Vagina (tissue), 2 donors: ENCODE measurements around the gene DAB1. TPM values are rescaled to one million over a fixed set of nuclear protein-coding genes. Genes with fewer than 3 reads are reported as not detected.
"Not testable (repeated sequence)": the region's sequence is repeated elsewhere in the genome, so short reads cannot be mapped to it uniquely, and the experiment has no call there.

ENCODE experiments used
- DNase-seq, 2 donors: peaks; one replicate each; pipeline ENCODE4 v3.0.0-alpha.2; 2017; ENCODE audit errors: extremely low spot score in 2 of 2
- H3K27ac ChIP-seq: fragments of 200-600 bp; sonication (generic); one replicate; pipeline ENCODE4 v1.5.1; 2019
- H3K27me3 ChIP-seq: fragments of 200-600 bp; sonication (generic); one replicate; pipeline ENCODE4 v1.5.1; 2019
- H3K36me3 ChIP-seq, 2 donors: fragments of 200-600 bp; sonication (generic); one replicate each; pipeline ENCODE4 v1.5.1; 2017 to 2019
- H3K4me1 ChIP-seq: fragments of 200-600 bp; sonication (generic); one replicate; pipeline ENCODE4 v1.5.1; 2019
- H3K4me3 ChIP-seq, 2 donors: fragments of 200-600 bp; sonication (generic); 1 replicate in 1 of 2; 2 replicates in 1 of 2; pipeline ENCODE4 v1.5.1; 2016 to 2019
- H3K9me3 ChIP-seq: fragments of 200-600 bp; sonication (generic); one replicate; pipeline ENCODE4 v1.5.1; 2019
- CTCF ChIP-seq, 3 experiments: fragments of 450-650 bp in 2 of 3; fragments of 200-600 bp in 1 of 3; sonication (generic) in 1 of 3; IDR thresholded peaks; one replicate each; pipeline ENCODE4 v1.5.1; 2017 to 2019; ENCODE audit warnings: antibody characterized with exemption in 3 of 3, mild to moderate bottlenecking in 2 of 3, moderate library complexity in 2 of 3
- POLR2A ChIP-seq, 2 donors: fragments of 450-650 bp; IDR thresholded peaks; one replicate each; pipeline ENCODE4 v1.6.1; 2017; ENCODE audit warnings: antibody characterized with exemption in 2 of 2, mild to moderate bottlenecking in 2 of 2, moderate library complexity in 2 of 2
- POLR2AphosphoS5 ChIP-seq, 2 donors: sonication (generic); formaldehyde crosslinking; IDR thresholded peaks; one replicate each; pipeline ENCODE4 v1.9.0; 2017; ENCODE audit warnings: antibody characterized with exemption in 2 of 2, mild to moderate bottlenecking in 2 of 2, low read depth in 1 of 2; ENCODE audit not compliant: insufficient read depth in 1 of 2
- intact Hi-C: fragments of 100-400 bp; cut with DNase I; formaldehyde crosslinking; loops from one replicate; pipeline ENCODE4 v1.15.1; 2023
- total RNA-seq: library from RNA; depleted of rRNA; stranded (reverse); fragments of >200 nt; gene quantifications from one replicate; pipeline ENCODE4 v1.2.3, GENCODE V29; 2016

Gene DAB1
- total RNA-seq, 1 donor from 2014 or later, result 0.25 TPM

DNA sequence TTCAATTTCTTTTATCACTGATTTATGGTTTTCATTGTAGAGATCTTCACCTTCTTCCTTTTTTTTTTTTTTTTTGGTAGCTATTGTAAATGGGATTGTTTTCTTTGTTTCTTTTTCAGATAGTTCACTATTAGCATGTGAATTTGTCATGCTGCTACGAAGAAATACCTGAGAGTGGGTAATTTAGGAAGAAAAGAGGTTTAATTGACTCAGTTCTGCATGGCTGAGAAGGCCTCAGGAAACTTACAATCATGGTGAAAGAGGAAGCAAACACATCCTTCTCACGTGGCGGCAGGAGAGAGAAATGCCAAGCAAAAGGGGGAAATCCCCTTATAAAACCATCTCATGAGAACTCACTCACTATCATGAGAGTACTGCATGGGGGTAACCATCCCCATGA is 66.4 kb downstream of the DAB1 start:
- intact Hi-C loops, result no loop called here
- Histone ChIP-seq H3K27ac (no peak overlapping the region), H3K4me3 (no peak overlapping the region), H3K36me3 (no peaks in the 10 kb centered on the region), H3K27me3 (no peaks in the 10 kb centered on the region), H3K4me1 (no peaks in the 10 kb centered on the region), H3K9me3 (peaks cover 3% of the 10 kb centered on the region)
- DNase-seq, result no peak
- no peak for TF ChIP-seq POLR2A (IDR thresholded peaks at IDR 0.05)
- no peak for TF ChIP-seq POLR2AphosphoS5 (IDR thresholded peaks at IDR 0.05; ENCODE audit: insufficient read depth in 1 of 2, low read depth in 1 of 2)
- TF ChIP-seq CTCF (IDR thresholded peaks at IDR 0.05), result no peak

DNA sequence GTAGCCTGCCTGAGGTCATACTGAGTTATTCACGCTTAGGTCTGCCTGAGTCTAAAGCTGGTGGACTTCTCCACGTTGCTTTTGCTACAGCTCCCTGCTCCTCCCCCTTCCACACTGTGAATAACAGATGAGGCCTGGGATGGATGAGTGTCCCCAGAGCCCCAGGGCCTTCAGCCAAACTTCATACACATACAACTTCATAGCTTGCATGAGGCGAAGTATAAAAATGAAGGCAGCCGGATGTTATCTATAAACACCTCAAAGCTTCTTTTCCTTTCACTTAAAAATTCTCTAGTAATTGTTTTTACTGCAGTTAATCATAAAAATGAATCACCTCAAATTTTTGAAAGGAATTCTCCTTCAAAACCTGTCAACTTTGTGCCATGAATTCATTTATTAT is 70.2 kb downstream of the DAB1 start:
- Histone ChIP-seq H3K9me3 (peaks cover 3% of the 10 kb centered on the region), H3K4me3 (no peak overlapping the region), H3K36me3 (no peaks in the 10 kb centered on the region), H3K27me3 (no peaks in the 10 kb centered on the region), H3K4me1 (no peaks in the 10 kb centered on the region), H3K27ac (no peak overlapping the region)
- DNase-seq, result no peak
- intact Hi-C loops, result no loop called here
- TF ChIP-seq CTCF (IDR thresholded peaks at IDR 0.05), result no peak
- TF ChIP-seq POLR2AphosphoS5 (IDR thresholded peaks at IDR 0.05; ENCODE audit: insufficient read depth in 1 of 2, low read depth in 1 of 2), result no peak
- TF ChIP-seq POLR2A (IDR thresholded peaks at IDR 0.05), result no peak

DNA sequence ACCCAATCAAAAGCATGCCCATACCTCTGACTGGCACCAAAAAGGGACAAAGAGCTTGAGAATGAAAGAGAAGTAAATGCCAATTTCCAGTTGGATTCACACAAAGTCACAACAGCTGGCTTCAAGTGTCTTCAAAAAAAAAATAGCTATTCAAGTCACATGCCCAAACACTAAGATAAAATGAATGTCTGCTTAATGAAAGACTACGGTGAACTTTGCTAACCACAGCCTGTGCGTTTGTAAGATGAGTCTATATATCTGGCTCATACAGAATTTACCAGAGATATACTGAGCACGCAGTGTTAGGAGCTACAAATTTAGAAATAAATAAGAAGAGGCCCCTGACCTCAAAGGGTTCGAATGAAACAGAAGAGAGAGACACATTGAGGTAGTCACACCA is 73.2 kb downstream of the DAB1 start:
- intact Hi-C loops, result no loop called here

GRCh38 chr1:57348921-57349320 is 74.9 kb downstream of the DAB1 start:
- intact Hi-C loops, result no loop called here
- Histone ChIP-seq H3K9me3 (no peaks in the 10 kb centered on the region), H3K27ac (no peak overlapping the region), H3K4me1 (no peaks in the 10 kb centered on the region), H3K36me3 (no peaks in the 10 kb centered on the region), H3K4me3 (no peak overlapping the region), H3K27me3 (no peaks in the 10 kb centered on the region)
- no peak for DNase-seq
- TF ChIP-seq POLR2AphosphoS5 (IDR thresholded peaks at IDR 0.05; ENCODE audit: insufficient read depth in 1 of 2, low read depth in 1 of 2) (no peak), POLR2A (IDR thresholded peaks at IDR 0.05) (no peak), CTCF (IDR thresholded peaks at IDR 0.05) (no peak)

More for the DNA sequence above, 73.2 kb downstream of the DAB1 start:
- Histone ChIP-seq H3K36me3 (no peaks in the 10 kb centered on the region), H3K27ac (no peak overlapping the region), H3K4me1 (no peaks in the 10 kb centered on the region), H3K27me3 (no peaks in the 10 kb centered on the region), H3K9me3 (no peaks in the 10 kb centered on the region), H3K4me3 (no peak overlapping the region)
- no peak for DNase-seq
- TF ChIP-seq CTCF (IDR thresholded peaks at IDR 0.05) (no peak), POLR2AphosphoS5 (IDR thresholded peaks at IDR 0.05; ENCODE audit: insufficient read depth in 1 of 2, low read depth in 1 of 2) (no peak), POLR2A (IDR thresholded peaks at IDR 0.05) (no peak)

DNA sequence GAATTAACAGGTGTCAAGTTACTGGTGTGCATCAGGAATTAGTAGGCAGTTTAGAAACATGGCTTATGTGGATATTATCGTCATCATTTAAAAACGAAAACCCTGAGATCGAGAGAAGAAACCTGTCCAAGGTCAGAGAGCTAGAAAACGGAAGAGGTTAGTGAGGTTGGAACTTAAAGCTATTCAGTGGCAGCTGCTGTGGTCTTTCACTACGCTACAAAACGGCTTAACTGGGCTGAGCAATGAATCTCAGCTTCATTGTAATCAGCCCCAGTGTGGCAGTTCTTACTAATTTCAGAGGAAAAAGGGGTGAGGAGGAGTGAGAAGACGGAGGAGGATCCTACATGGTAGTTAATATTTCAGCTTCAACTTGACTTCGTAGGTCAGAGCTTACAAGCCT is 77.9 kb downstream of the DAB1 start:
- TF ChIP-seq POLR2AphosphoS5 (IDR thresholded peaks at IDR 0.05; ENCODE audit: insufficient read depth in 1 of 2, low read depth in 1 of 2), result no peak
- no peaks in the 10 kb centered on the region for H3K9me3 ChIP-seq
- H3K27ac ChIP-seq, result no peak overlapping the region
- no peak overlapping the region for H3K4me3 ChIP-seq
- DNase-seq, result no peak
- H3K4me1 ChIP-seq, result no peaks in the 10 kb centered on the region
- no peaks in the 10 kb centered on the region for H3K27me3 ChIP-seq
- H3K36me3 ChIP-seq, result no peaks in the 10 kb centered on the region
- intact Hi-C loops, result no loop called here

- no peak for DNase-seq
- no peaks in the 10 kb centered on the region for H3K9me3 ChIP-seq
- intact Hi-C loops, result no loop called here
- no peaks in the 10 kb centered on the region for H3K4me1 ChIP-seq
- no peak overlapping the region for H3K4me3 ChIP-seq
- TF ChIP-seq CTCF (IDR thresholded peaks at IDR 0.05) (no peak), POLR2A (IDR thresholded peaks at IDR 0.05) (no peak), POLR2AphosphoS5 (IDR thresholded peaks at IDR 0.05; ENCODE audit: insufficient read depth in 1 of 2, low read depth in 1 of 2) (no peak)
- H3K36me3 ChIP-seq, result no peaks in the 10 kb centered on the region
- H3K27ac ChIP-seq, result no peak overlapping the region
- no peaks in the 10 kb centered on the region for H3K27me3 ChIP-seq
These were observed 79.6 kb downstream of the DAB1 start for GRCh38 chr1:57344265-57344664.

GRCh38 chr1:57343298-57343915 is 80.5 kb downstream of the DAB1 start:
- not testable (repeated sequence) for H3K9me3 ChIP-seq

More at GRCh38 chr1:57343298-57343915, 80.5 kb downstream of the DAB1 start:
- H3K27ac ChIP-seq, H3K4me1 ChIP-seq, intact Hi-C loops, DNase-seq, H3K4me3 ChIP-seq, H3K36me3 ChIP-seq, H3K27me3 ChIP-seq: not testable (repeated sequence)
